ENCODE measurements around the gene SHQ1.

The SHQ1 gene

DNA sequence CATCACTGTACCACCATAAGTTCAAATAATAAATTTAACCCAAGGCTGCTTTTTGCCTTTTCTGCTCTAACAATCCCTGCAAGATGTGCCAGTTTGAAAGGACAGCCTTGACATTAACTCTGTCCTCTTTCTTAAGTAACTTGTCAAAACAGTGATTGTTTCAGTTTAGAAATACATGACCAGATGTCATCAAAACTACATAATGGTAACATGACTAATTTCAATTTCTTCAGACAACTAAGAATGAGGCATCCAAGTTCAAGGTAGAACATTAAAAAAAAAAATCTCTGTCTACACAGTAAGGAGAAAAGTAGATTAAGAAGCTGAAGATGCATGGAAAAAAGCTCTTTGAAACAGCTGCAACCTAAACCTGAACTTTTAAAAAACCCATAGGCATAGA is 47.4 kb downstream of the SHQ1 start:
- no peak overlapping the region for H2AFZ ChIP-seq (ENCODE audit: low read length)
- H3K9me2 ChIP-seq (replicated peaks; ENCODE audit: low read depth, low read length): no peaks in the 10 kb centered on the region
- H3K4me2 ChIP-seq (ENCODE audit: low read depth, low read length, poor library complexity, severe bottlenecking): no peak overlapping the region
- H3K4me1 ChIP-seq (ENCODE audit: insufficient read depth, low read length, poor library complexity, severe bottlenecking): peaks cover 4% of the 10 kb centered on the region
- H3K36me3 ChIP-seq (ENCODE audit: insufficient read depth, low read length): no peaks in the 10 kb centered on the region; the same call in 1 of the 2 replicates
- no peaks in the 10 kb centered on the region for H3K79me2 ChIP-seq (ENCODE audit: insufficient read depth, low read length)
- no peak overlapping the region for H3K9ac ChIP-seq (ENCODE audit: low read depth, low read length, poor library complexity, severe bottlenecking)
- H4K20me1 ChIP-seq (ENCODE audit: insufficient read depth, low read length, poor library complexity, severe bottlenecking): no peaks in the 10 kb centered on the region
- TF ChIP-seq EZH2phosphoT487 (IDR thresholded peaks at IDR 0.05; ENCODE audit: borderline replicate concordance) (no peak), CTCF (conservative IDR thresholded peaks at IDR 0.05; ENCODE audit: low read length) (no peak)
- H3F3A ChIP-seq (ENCODE audit: low read depth): no peaks in the 10 kb centered on the region; the same call in 1 of the 2 replicates
- H3K9me3 ChIP-seq (ENCODE audit: insufficient read depth, low read depth, low read length): no peaks in the 10 kb centered on the region
- no peak overlapping the region for H3K4me3 ChIP-seq (ENCODE audit: low read length, poor library complexity, severe bottlenecking)
- no peaks in the 10 kb centered on the region for H3K27me3 ChIP-seq (ENCODE audit: insufficient read depth, low read length, poor library complexity, severe bottlenecking)

GRCh38 chr3:72798552-72799195 is 49.6 kb downstream of the SHQ1 start:
- no peaks in the 10 kb centered on the region for H3K79me2 ChIP-seq (ENCODE audit: insufficient read depth, low read length)
- no peaks in the 10 kb centered on the region; the same call in 1 of the 2 replicates for H3K36me3 ChIP-seq (ENCODE audit: insufficient read depth, low read length)
- peaks cover 4% of the 10 kb centered on the region for H3K4me1 ChIP-seq (ENCODE audit: insufficient read depth, low read length, poor library complexity, severe bottlenecking)
- H3K9me2 ChIP-seq (replicated peaks; ENCODE audit: low read depth, low read length): no peaks in the 10 kb centered on the region
- no peaks in the 10 kb centered on the region for H3K27me3 ChIP-seq (ENCODE audit: insufficient read depth, low read length, poor library complexity, severe bottlenecking)
- H2AFZ ChIP-seq (ENCODE audit: low read length): no peak overlapping the region
- H3K9me3 ChIP-seq (ENCODE audit: insufficient read depth, low read depth, low read length): no peaks in the 10 kb centered on the region
- TF ChIP-seq EZH2phosphoT487 (IDR thresholded peaks at IDR 0.05; ENCODE audit: borderline replicate concordance): no peak
- no peak overlapping the region for H3K4me2 ChIP-seq (ENCODE audit: low read depth, low read length, poor library complexity, severe bottlenecking)
- no peak overlapping the region for H3K4me3 ChIP-seq (ENCODE audit: low read length, poor library complexity, severe bottlenecking)
- no peak overlapping the region for H3K9ac ChIP-seq (ENCODE audit: low read depth, low read length, poor library complexity, severe bottlenecking)
- no peaks in the 10 kb centered on the region; the same call in 1 of the 2 replicates for H3F3A ChIP-seq (ENCODE audit: low read depth)
- no peaks in the 10 kb centered on the region for H4K20me1 ChIP-seq (ENCODE audit: insufficient read depth, low read length, poor library complexity, severe bottlenecking)

- Histone ChIP-seq H3K9me2 (replicated peaks; ENCODE audit: low read depth, low read length) (no peaks in the 10 kb centered on the region), H3K4me2 (ENCODE audit: low read depth, low read length, poor library complexity, severe bottlenecking) (no peak overlapping the region), H4K20me1 (ENCODE audit: insufficient read depth, low read length, poor library complexity, severe bottlenecking) (no peaks in the 10 kb centered on the region), H3K4me3 (ENCODE audit: low read length, poor library complexity, severe bottlenecking) (no peak overlapping the region), H3K9me3 (ENCODE audit: insufficient read depth, low read depth, low read length) (no peaks in the 10 kb centered on the region), H3K4me1 (ENCODE audit: insufficient read depth, low read length, poor library complexity, severe bottlenecking) (peaks cover 4% of the 10 kb centered on the region), H3K27me3 (ENCODE audit: insufficient read depth, low read length, poor library complexity, severe bottlenecking) (no peaks in the 10 kb centered on the region), H3F3A (ENCODE audit: low read depth) (no peaks in the 10 kb centered on the region; the same call in 1 of the 2 replicates), H3K79me2 (ENCODE audit: insufficient read depth, low read length) (no peaks in the 10 kb centered on the region), H3K36me3 (ENCODE audit: insufficient read depth, low read length) (no peaks in the 10 kb centered on the region; the same call in 1 of the 2 replicates), H3K9ac (ENCODE audit: low read depth, low read length, poor library complexity, severe bottlenecking) (no peak overlapping the region), H2AFZ (ENCODE audit: low read length) (no peak overlapping the region)
- TF ChIP-seq CTCF (conservative IDR thresholded peaks at IDR 0.05; ENCODE audit: low read length) (no peak), EZH2phosphoT487 (IDR thresholded peaks at IDR 0.05; ENCODE audit: borderline replicate concordance) (no peak)
Observed at GRCh38 chr3:72797773-72798543, 50.3 kb downstream of the SHQ1 start.

All from Loucy (cell line).